ENCODE measurements around the gene SPRED2.

The SPRED2 gene

GRCh38 chr2:65438137-65438899 is 5.9 kb upstream of the SPRED2 start:
- TF ChIP-seq CTCF (IDR thresholded peaks at IDR 0.05) = no peak

- no peak for TF ChIP-seq CTCF (IDR thresholded peaks at IDR 0.05)
These were observed 5.2 kb upstream of the SPRED2 start for GRCh38 chr2:65437392-65438135.

GRCh38 chr2:65436824-65437221 is 4.4 kb upstream of the SPRED2 start:
- no peak for TF ChIP-seq CTCF (IDR thresholded peaks at IDR 0.05)

GRCh38 chr2:65436169-65436823 is 3.9 kb upstream of the SPRED2 start:
- no peak for TF ChIP-seq CTCF (IDR thresholded peaks at IDR 0.05)

GRCh38 chr2:65435625-65436168 is 3.3 kb upstream of the SPRED2 start:
- no peak; the same call in 1 of the 2 replicates for TF ChIP-seq CTCF (IDR thresholded peaks at IDR 0.05)

- TF ChIP-seq CTCF (IDR thresholded peaks at IDR 0.05) = no peak
These were observed 2.3 kb upstream of the SPRED2 start for GRCh38 chr2:65434592-65435241.

Measured in LNCAP (cell line).